Frontal cortex (tissue), 4 donors: ENCODE results near the gene SUCLA2. TPM values are rescaled to one million over a fixed set of nuclear protein-coding genes. Genes with fewer than 3 reads are reported as not detected.
"Not testable (repeated sequence)": the region's sequence is repeated elsewhere in the genome, so short reads cannot be mapped to it uniquely, and the experiment has no call there.

Experiments
- DNase-seq, 2 donors: peaks; one replicate each; pipeline ENCODE4 v3.0.0; 2012; ENCODE audit warnings: low spot score in 2 of 2
- FAIRE-seq: peaks from 2 replicates; lab custom pipeline; 2012; peaks lifted over from hg19 to GRCh38; lab: Jason Lieb, UNC
- total RNA-seq: library from RNA; depleted of rRNA; stranded (reverse); fragments of >200 nt; gene quantifications from one replicate; pipeline ENCODE4 v1.2.3, GENCODE V29; 2014
- donor health status: control.
- donor health status: control.
- donor health status: control.

The SUCLA2 gene
- 69.3 TPM for total RNA-seq

GRCh38 chr13:48001114-48001881 is at the start of gene SUCLA2:
TSS of gene SUCLA2 (minus strand) at chr13:48001273. CDS start at chr13:48001269, 4 bp downstream.
- FAIRE-seq: no peak

GRCh38 chr13:48050550-48050949 is 49.5 kb upstream of the SUCLA2 start:
- no peak for DNase-seq
- FAIRE-seq: no peak

More at GRCh38 chr13:48001114-48001881, at the start of gene SUCLA2:
- DNase-seq: peak; percentile 86 to 93

- no peak for FAIRE-seq
- DNase-seq: no peak
Measured at GRCh38 chr13:48043789-48044503, 42.9 kb upstream of the SUCLA2 start.

GRCh38 chr13:48042894-48043293 is 41.8 kb upstream of the SUCLA2 start:
- DNase-seq: no peak
- no peak for FAIRE-seq

GRCh38 chr13:48040896-48041295 is 39.8 kb upstream of the SUCLA2 start:
- FAIRE-seq (no peak), DNase-seq (no peak)

GRCh38 chr13:48040049-48040448 is 39.0 kb upstream of the SUCLA2 start:
- DNase-seq (no peak), FAIRE-seq (no peak)

GRCh38 chr13:48038761-48039160 is 37.7 kb upstream of the SUCLA2 start:
- FAIRE-seq (no peak), DNase-seq (peak; percentile 10 to 25)

GRCh38 chr13:48037346-48038173 is 36.5 kb upstream of the SUCLA2 start, which contains the start of gene NUDT15:
TSS of gene NUDT15 (plus strand) at chr13:48037726. CDS start at chr13:48037747, 21 bp downstream.
- no peak for FAIRE-seq
- DNase-seq: peak; percentile 85 to 93

GRCh38 chr13:48029859-48030258 is 28.8 kb upstream of the SUCLA2 start:
- DNase-seq: no peak

GRCh38 chr13:48028066-48028465 is 27.0 kb upstream of the SUCLA2 start:
- FAIRE-seq (no peak), DNase-seq (no peak)

More at GRCh38 chr13:48029859-48030258, 28.8 kb upstream of the SUCLA2 start:
- FAIRE-seq: no peak

GRCh38 chr13:48019796-48020195 is 18.7 kb upstream of the SUCLA2 start:
- DNase-seq (no peak), FAIRE-seq (no peak)

- no peak for DNase-seq
- no peak for FAIRE-seq
Measured at GRCh38 chr13:48018637-48019036, 17.6 kb upstream of the SUCLA2 start.

- FAIRE-seq (no peak), DNase-seq (no peak)
Measured at GRCh38 chr13:48014359-48014758, 13.3 kb upstream of the SUCLA2 start.

- FAIRE-seq (no peak), DNase-seq (no peak)
Measured at GRCh38 chr13:48012668-48013067, 11.6 kb upstream of the SUCLA2 start.

GRCh38 chr13:48010698-48011097 is 9.6 kb upstream of the SUCLA2 start:
- DNase-seq: no peak
- no peak for FAIRE-seq

- DNase-seq: no peak
- FAIRE-seq: no peak
Measured at GRCh38 chr13:48009284-48009683, 8.2 kb upstream of the SUCLA2 start.

- no peak for DNase-seq
- FAIRE-seq: no peak
Measured at GRCh38 chr13:48006396-48006795, 5.3 kb upstream of the SUCLA2 start.

GRCh38 chr13:48004201-48004600 is 3.1 kb upstream of the SUCLA2 start:
- FAIRE-seq (no peak), DNase-seq (no peak)

- not testable (repeated sequence) for DNase-seq, FAIRE-seq
Measured at GRCh38 chr13:48001999-48002398, 926 bp upstream of the SUCLA2 start.

GRCh38 chr13:48000559-48001113 is 437 bp downstream of the SUCLA2 start:
- DNase-seq (peak in 1 of 2 donors; percentile 34), FAIRE-seq (no peak)
